GM21528 (cell line): ENCODE data around the gene MYBPH.

ENCODE experiments used
- ATAC-seq: cut with Tn5 transposase; IDR thresholded peaks from one replicate; pipeline ENCODE4 v1.9.1; 2021; ENCODE audit warnings: mild to moderate bottlenecking, moderate library complexity; ENCODE audit not compliant: unreplicated experiment, low FRiP score

The MYBPH gene, protein sequence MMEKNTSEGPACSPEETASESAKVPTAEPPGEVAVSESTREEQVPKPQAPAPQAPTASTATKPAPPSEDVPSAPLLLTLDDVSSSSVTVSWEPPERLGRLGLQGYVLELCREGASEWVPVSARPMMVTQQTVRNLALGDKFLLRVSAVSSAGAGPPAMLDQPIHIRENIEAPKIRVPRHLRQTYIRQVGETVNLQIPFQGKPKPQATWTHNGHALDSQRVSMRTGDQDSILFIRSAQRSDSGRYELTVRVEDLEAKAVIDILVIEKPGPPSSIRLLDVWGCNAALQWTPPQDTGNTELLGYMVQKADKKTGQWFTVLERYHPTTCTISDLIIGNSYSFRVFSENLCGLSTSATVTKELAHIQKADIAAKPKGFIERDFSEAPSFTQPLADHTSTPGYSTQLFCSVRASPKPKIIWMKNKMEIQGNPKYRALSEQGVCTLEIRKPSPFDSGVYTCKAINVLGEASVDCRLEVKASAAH

DNA sequence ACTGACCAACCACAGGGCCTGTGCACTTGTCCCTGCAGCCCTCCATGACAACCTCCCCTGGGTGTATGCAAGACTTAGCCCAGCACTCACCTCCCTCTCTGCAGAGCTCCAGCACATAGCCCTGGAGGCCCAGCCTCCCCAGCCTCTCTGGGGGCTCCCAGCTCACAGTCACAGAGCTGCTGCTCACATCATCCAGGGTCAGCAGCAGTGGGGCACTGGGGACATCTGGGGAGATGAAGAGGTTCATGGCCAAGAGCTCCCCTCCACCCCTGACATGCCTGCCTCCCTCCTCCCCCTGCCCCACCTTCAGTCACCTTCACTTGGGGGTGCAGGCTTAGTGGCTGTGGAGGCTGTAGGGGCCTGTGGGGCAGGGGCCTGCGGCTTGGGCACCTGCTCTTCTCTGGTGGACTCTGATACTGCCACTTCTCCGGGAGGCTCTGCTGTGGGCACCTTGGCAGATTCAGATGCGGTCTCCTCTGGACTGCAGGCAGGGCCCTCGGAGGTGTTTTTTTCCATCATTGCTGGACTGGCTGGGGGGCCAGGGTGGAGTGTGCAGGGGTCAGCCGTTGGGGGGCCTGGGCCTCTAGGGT, at the start of gene MYBPH:
MYBPH (minus strand) TSS at position 590 of the 590 bp plus-strand sequence; CDS start at position 519, 71 bp downstream.
- no peak for ATAC-seq

DNA sequence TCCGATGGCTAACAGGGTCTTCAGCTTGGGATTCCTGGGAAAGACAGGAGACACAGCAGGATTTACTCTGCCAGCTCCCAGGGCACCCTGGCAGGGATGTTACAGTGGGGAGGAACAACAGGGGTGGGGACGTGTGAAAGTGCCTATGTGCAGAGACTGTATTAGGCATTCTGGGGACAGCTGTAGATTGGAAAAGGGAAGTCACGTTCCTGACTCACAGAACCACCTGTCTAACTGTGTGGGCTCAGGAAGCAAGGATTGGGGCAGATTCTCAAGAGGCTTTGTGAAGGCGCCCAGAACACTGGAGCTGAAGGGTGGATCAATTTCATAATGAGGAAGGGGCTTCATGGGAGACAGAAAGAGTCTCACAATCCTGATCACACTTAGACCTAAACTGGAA, 49.4 kb upstream of the MYBPH start:
- ATAC-seq = no peak

DNA sequence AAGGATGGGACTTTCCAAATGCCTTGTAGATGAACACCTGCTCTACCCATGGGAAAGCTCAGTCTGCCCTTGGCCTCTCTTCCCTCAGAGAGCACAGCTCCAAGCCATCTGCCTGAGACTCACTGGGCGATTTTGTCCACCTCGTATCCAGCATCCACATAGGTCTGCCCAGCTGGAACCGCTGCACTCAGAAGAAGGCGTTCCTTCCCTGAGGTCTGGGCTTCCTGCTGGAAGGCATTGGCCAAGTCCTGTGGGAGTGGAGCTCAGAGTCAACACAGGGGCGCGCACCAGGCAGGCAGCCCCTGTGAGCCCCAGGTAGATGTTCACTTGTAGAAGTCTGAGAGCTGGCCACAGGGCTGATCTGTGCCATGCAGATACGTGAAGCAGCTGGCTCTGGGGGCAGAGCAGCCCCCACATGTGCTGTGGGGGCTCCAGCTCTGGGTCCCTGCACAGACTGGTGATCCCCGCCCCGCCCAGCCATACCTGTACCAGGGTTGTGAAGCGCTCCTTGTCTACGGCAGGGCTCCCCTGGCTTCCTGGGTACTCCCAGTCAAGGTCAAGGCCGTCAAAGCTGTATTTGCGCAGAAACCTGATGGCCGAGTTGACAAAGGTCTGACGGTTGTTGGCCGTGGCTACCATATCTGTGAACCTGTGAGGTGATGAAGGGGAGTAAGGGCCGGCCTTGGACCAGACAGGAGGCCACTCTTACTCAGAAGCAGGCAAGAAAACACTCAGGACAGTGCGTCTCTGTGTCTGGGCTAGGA, 47.6 kb upstream of the MYBPH start:
- ATAC-seq = no peak

DNA sequence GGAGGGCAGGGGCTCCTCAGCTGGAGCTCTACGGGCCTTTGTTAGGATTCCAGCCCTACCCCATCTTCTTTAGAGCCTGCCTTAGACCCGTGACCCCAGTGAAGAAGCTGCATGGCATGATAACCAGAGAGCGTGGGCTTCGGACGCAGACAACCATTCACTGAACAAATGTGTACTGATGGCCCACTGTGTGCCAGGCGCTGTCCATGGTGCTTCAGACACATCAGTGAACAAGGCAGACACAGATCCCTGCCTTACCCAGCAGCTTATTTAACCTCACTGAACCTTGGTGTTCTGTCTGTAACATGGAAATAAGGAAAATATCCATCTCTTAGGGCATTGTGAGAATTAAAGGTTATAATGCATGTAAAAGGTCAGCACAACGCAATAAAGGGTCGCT, 44.3 kb upstream of the MYBPH start:
- no peak for ATAC-seq

DNA sequence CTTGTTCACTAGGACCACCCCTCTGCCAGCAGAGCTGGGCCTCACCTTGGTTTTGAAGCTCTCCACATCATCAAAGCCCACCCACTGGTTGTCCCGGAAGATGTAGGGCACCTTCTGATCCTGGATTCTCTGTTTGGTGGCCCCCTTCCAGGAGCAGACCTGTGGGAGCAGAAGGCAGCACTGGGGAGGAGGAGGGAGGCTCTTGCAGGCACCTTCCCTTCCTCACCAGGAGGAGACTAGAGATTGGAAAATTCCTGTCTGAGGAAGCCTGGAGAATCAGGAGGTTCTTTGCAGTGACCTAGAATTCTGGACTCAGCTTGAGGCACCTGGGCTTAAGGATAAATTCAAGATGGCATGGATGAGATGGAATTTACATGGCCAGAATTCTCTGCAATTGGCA, 43.5 kb upstream of the MYBPH start:
- no peak for ATAC-seq

DNA sequence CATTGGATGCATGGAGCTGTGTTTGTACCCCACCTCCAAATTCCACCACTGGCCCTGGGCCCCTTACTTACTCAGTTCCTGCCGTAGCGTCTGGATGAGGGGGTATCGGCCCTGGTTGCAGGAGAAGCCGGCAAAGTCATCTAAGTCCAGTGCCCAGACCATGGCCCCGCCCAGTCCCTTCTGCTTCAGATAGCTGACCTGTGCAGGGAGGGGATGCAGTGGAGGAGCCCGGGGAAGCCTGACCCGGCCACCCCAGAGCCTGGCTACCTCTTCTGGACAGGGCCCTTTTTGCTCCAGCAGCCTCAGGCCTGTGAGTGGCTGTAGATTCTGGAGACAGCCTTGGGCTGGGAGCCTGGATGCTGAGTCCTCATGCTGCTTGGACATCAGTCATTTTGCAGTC, 42.0 kb upstream of the MYBPH start:
- no peak for ATAC-seq

DNA sequence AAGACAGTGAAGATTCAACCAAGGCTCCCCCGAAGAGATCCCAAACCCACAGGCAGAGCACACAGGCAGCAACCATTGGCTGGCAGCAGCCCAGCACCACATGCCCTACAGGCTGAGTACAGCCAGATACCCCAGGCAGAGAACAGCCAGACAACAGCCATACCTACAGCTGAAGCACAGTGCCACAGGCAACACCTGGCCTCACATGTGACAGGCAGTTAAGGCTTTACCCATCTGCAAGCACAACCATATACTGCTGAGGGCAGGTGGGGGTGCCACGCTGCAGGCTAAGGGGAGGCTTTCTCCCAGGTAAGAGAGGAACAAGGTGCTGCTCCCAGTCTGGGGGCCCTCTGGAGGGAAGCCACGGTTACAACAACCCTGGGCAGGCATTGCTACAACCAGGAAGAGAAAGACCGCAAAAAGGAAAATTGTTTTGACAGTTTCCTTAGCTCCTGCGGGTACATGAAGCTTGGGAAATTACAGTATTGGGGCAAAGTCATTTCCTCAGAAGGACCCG, 41.6 kb upstream of the MYBPH start:
- ATAC-seq = no peak

DNA sequence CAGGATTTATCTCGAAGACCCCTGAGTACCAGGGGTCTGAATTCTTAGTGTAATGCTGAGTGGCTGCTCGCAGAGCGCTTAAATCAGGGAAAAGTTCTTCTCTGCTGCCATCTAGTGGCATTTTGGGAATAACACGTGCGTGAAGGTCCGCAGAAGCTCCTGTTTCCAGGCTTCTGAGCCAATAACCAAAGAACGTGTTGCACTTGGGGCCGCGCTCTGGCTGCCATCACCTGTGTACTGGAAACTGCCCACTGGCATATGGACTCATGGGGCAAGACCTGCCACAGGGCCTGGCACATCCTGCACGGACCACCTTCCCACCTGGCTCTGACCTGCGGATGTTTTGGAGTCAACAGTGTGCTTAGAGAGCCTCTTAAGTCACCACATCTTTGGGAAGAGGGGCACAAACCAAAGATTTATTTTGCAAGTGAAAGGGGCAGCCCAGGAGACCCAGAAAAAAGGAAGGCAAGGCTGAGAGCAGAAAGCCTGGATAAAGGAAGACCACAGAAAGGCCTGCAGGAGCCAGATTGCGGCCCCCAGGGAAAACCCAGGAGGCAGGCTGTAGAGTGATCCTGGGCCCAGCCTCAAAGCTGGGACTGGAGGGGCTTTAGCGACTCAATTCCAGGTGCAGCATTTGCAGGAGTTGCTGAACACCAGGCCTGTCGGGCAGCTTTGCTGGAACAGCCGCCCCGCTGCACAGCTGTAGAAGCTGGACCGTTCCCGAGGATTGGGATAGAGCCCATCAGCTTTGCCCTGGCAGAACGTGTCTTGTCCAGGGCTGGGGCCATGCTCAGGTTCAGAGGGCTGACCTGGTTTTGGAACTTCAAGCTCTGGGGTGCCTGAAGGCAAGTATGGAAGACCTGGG, 40.9 kb upstream of the MYBPH start:
- ATAC-seq = no peak

DNA sequence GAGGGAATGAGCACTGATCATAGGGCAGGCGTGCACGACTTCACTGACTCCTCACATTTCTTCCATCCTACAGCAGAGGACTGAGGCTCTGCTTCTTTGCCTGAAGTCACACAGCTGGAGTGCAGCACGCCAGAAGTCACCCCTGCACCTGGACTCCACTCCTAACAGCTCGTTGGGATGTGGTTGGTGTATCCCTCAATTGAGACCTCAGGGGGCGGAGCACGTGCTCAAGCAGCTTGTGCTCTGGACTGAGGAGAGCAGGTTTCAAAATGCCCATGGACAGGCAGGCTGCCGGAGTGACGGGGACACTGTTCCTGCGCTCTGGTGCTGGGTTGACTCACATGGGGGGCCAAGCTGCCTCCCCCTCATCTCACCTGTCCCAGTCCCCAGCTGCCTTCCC, 39.9 kb upstream of the MYBPH start:
- no peak for ATAC-seq

DNA sequence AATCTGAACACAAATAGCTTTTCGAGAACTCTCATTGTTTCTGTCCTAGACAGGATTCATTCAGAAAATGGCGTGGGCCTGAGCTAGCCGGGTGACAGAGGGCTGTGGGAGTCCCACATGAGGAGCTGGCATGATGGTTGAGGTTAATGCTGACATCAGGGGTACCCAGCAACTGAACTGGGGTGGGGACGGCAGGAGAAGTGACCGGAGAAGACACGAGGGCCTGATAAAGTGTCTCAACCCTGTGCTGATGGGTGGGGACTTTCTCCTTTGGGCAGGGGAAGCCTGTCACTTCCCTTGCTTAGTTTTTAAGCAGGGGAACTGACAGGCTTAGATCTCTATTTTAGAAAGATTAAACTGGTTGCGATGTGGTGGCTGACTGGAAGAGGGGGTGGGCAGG, 39.2 kb upstream of the MYBPH start:
- ATAC-seq = no peak

DNA sequence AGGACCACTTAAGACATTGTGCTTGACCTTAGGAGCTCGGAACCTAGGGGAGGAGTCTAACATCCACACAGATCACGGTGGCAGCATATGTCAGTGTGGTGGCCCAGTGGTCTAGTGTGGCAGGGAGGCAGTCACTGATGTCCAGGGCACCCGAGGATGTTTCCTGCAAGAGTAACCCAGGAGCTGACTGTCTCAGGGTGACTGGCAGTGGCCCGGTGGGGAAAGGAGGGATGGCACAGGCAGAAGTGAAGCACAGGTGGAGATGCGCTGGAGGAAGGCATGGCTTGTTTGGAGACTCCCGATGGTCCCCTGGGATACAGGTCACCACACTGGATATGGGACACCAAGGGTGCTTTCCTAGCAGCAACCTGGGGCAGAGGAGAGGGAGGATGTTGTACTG, 37.5 kb upstream of the MYBPH start:
- no peak for ATAC-seq

DNA sequence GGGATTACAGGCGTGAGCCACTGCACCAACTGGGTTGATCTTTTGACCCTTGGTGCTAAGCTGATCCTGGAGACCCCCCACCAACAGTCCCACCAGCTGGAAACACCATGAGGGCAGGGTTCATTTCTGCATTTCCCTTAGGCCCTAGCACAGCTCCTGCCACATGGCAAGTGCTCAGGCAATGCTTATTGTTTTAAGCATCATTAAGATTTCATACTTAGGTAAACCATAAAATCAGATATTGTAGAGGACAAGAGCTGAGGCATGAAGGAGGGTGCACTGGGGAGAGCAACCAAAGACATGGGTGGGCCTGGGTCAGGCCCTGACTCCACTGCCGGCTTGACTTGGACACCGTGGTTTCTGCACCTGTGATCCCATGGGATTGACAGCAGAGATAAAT, 36.2 kb upstream of the MYBPH start:
- ATAC-seq = no peak

DNA sequence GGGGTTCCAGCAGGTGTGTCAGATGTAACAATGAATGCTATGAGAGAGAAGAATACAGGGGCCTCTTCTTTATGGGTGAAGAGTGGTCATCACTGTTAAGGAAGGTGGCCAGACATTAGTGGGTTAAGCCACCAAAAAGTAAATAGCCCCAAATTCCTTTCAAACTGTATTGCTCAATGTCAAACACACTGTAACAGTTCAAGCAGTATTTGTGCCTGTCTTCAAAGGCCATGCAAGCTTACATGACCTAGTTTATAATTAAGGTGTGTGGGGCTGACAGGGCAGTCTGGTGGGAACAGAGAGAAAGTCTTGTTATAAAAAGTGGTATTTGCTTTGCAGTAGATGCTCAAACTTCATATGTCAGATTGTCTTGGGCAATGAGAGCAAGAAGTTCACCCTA, 35.4 kb upstream of the MYBPH start:
- no peak for ATAC-seq

DNA sequence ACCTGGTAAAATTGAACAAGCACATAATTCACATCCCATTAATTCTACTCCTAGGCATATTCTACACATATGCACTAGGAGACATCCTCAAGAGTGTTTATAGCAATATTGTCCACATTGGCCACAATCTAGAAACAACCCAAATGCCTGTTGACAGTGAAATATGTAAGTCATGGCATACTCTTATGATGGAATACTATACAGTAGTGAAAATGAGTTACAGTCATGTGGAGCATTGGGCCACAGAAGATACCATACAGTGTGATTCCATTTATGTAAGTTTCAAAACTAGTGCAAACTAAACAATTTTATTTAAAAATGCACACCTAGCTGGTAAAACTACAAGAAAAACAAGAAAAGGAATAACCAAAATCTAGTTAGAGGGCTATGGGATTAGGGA, 34.7 kb upstream of the MYBPH start:
- ATAC-seq = no peak

DNA sequence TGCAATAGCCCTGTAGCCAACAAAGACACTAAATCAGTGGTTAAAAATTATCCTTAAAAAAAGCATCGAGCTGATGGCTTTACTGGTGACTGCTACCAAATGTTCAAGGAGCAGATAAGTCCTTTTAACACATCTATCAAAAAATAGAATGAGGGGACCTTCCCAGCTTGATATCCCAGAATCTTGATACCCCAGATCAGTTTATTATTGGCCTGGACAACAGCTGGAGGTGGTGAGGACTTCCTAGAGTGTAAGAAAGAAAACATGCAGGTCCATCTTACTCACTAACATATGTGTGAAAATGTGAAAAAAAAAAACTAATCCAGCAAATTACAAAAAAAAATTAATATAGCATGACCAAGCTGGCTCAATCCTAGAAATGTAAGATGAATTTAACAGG, 32.6 kb upstream of the MYBPH start:
- no peak for ATAC-seq

DNA sequence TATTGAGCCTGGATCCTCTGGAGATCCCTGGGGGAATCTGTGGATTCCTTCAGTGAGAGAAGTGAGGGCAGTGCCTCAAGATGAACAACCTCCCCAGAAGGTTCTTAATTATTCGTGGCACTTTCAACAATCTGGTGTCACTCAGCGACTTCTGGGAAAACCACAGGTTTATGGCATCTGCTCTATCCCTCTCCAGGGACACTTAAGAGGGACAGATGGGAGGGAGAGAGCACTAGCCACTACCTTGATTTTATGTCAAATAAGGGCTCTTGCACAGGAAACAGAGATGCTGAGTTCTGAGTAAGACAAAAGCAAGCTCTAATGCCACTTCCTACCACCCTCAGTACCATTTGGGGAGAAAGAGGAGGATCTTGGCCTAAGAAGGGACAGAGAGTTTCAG, 32.1 kb upstream of the MYBPH start:
- no peak for ATAC-seq

DNA sequence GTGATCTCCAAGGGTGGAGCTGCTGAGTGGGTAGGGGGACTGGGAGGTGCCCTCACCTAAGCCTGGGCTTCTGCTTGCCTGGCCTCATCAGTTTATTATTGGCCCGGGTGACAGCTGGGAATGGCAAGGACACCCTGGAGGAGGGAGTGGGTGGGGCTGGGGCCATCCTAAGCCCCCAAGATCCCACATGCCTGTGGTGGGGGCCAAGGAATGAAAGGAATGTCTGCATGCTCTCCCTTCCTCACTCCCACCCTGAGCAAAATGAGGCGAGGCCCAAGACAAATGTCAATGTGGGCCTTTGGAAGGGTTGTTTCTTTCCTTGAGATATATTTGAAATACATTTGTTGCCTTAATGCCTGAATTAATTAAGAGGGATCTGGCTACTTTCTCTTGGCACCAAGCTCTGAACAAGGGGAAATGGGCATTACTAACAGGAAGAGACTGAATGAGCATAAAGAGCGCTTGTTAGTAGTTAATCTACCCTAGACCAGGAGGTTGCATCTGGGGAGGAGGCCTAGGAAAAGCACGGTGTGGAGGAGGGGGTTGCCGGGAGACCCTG, 30.6 kb upstream of the MYBPH start:
- ATAC-seq = no peak

DNA sequence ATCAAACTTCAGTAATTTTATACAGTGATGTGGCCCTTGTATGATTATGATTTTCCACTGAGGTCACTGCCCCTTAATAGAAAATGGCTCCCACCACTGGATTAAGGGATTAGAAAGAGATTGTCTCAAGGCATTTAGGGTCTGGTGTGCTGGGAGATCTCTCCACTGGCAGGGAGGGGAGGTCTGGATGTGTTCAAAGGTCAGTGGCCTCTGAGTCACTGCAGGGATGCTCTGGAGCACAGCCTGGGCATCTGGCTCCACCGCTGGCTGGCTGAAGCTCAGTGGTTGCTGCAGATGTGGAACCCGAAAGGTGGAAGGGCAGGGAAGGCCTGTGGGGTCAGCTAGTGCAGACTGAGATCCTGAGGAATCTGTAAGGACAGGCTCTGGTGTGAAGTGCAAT, 29.1 kb upstream of the MYBPH start:
- no peak for ATAC-seq

DNA sequence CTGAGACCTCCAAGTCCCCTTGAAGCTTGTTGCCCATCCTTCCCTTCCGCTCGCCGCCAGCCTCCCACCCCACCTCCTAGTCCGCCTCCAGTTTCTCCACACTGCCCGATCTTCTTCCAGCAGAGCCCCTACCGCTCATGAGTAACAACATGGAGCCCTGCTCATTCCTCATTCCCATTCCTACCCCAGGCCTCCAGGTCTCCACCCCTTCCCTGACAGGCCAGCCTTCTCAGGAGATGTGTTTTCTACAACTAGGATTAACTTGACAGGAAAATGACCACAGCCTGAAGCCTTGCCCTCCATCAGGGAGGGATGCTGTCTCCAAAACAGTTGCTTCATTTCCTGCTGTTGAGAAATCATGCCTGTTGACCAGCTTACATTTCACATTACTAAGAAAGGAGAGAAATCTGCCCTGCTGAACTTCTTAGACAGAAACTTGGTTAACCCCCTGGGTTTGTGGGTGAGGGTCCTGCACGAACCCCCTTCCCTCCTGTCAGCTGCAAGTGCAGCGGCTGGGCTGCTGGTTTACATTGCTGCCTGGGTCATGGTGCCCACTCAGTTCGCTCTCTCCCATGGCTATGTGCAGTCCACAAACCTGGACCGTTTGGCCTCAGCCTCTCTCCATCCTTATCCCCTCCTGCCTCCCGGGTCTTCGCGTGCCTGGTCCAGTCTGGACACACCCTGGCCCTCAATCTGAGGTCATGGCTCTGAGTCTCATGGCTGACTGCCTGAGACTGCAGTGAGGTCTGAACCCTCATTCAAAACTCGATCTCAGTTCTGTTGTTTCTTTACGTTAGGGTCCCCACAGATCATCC, 27.0 kb upstream of the MYBPH start:
- ATAC-seq = no peak
